ENCODE data around the gene HOXA11. TPM values are rescaled to one million over a fixed set of nuclear protein-coding genes. Genes with fewer than 3 reads are reported as not detected.

The HOXA11 gene
- total RNA-seq, 2 experiments from 2014 or later, result not detected

- TF ChIP-seq EZH2phosphoT487 (IDR thresholded peaks at IDR 0.05; ENCODE audit: borderline replicate concordance, low read depth, low read length), result no peak
- TF ChIP-seq, protein P1, sequence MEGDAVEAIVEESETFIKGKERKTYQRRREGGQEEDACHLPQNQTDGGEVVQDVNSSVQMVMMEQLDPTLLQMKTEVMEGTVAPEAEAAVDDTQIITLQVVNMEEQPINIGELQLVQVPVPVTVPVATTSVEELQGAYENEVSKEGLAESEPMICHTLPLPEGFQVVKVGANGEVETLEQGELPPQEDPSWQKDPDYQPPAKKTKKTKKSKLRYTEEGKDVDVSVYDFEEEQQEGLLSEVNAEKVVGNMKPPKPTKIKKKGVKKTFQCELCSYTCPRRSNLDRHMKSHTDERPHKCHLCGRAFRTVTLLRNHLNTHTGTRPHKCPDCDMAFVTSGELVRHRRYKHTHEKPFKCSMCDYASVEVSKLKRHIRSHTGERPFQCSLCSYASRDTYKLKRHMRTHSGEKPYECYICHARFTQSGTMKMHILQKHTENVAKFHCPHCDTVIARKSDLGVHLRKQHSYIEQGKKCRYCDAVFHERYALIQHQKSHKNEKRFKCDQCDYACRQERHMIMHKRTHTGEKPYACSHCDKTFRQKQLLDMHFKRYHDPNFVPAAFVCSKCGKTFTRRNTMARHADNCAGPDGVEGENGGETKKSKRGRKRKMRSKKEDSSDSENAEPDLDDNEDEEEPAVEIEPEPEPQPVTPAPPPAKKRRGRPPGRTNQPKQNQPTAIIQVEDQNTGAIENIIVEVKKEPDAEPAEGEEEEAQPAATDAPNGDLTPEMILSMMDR (conservative IDR thresholded peaks at IDR 0.05; ENCODE audit: low read length), result no peak
- no TSS peak for BruUV-seq (replicated peaks)
- H4K20me1 ChIP-seq (ENCODE audit: insufficient read depth, low read length), result no peaks in the 10 kb centered on the region
- intact Hi-C loops (cut with micrococcal nuclease; ENCODE audit: unreplicated experiment), result loop anchor here (10.0 kb wide), 2 partner anchors 472 to 832 kb away; partner anchors contain the start of gene HIBADH
- no peaks in the 10 kb centered on the region for H3K36me3 ChIP-seq (ENCODE audit: insufficient read depth, low read length)
- H3K27ac ChIP-seq (ENCODE audit: low read depth, low read length, poor library complexity, severe bottlenecking), result no peak overlapping the region
- H3K4me1 ChIP-seq (ENCODE audit: insufficient read depth, low read length, poor library complexity, severe bottlenecking), result no peaks in the 10 kb centered on the region
- ChIA-PET CTCF (ENCODE audit: unreplicated experiment) (no interaction called here), POLR2A (interaction anchor here (0.5 kb wide), 1 partner anchor 32 kb away, joined by 3 read pairs; no protein-coding TSS in a partner anchor)
- no peaks in the 10 kb centered on the region for H3K79me2 ChIP-seq (ENCODE audit: insufficient read depth, low read depth, low read length)
- H3K4me3 ChIP-seq (ENCODE audit: low read depth, low read length, poor library complexity, severe bottlenecking), result no peak overlapping the region
- H3K9me3 ChIP-seq (ENCODE audit: low read length), result no peaks in the 10 kb centered on the region
- no peak for DNase-seq (ENCODE audit: low spot score)
- H3K9me2 ChIP-seq (ENCODE audit: insufficient read depth, low read length), result no peaks in the 10 kb centered on the region
- H3K4me2 ChIP-seq (ENCODE audit: low read length), result peak overlapping the region; percentile 43; the same call in 1 of the 2 replicates
- no peak overlapping the region for H2AFZ ChIP-seq (ENCODE audit: low read length)
Measured at GRCh38 chr7:27192546-27193334, 7.7 kb upstream of the HOXA11 start.

DNA sequence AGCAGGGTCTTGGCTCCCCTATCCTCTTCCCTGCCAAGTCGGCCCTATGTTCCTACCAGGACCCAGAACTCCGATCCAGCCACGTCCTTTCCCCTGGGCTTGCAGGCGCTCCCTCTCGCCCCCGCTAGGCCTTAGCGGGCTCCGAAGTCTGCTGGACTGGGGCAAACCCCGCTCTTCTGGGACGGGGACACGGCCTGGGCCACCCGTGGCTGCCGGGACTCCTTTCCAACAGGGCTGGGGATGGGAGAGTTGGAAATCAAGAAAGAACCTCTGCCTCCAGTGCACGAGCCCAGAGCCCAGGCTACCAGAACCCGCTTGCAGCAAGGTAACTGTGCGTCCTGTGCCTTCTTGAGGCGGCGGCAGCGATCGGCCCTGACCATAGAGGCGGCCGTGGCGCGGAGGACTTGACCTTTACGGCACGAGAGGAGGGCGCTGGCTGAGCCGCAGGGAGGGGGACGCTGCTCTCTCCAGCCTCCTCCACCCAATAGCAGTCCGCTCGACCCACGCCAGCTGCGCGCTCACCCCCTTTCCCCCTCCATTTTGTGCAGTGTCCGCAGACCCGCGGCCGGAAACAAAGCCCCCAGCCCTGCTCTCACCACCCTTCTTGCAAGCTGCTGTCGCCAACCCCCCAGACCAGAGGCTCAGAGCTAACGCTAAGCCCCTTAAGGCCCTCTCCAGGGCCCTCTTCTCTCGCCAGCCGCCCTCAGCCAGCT, 7.0 kb upstream of the HOXA11 start:
- Histone ChIP-seq H3K9me2 (ENCODE audit: insufficient read depth, low read length) (no peaks in the 10 kb centered on the region), H3K79me2 (ENCODE audit: insufficient read depth, low read depth, low read length) (no peaks in the 10 kb centered on the region), H3K36me3 (ENCODE audit: insufficient read depth, low read length) (no peaks in the 10 kb centered on the region), H3K27ac (ENCODE audit: low read depth, low read length, poor library complexity, severe bottlenecking) (no peak overlapping the region), H3K9me3 (ENCODE audit: low read length) (no peaks in the 10 kb centered on the region), H3K4me2 (ENCODE audit: low read length) (no peak overlapping the region), H2AFZ (ENCODE audit: low read length) (no peak overlapping the region), H3K4me1 (ENCODE audit: insufficient read depth, low read length, poor library complexity, severe bottlenecking) (no peaks in the 10 kb centered on the region), H3K4me3 (ENCODE audit: low read depth, low read length, poor library complexity, severe bottlenecking) (no peak overlapping the region), H4K20me1 (ENCODE audit: insufficient read depth, low read length) (no peaks in the 10 kb centered on the region)
- intact Hi-C loops (cut with micrococcal nuclease; ENCODE audit: unreplicated experiment), result loop anchor here (10.0 kb wide), 2 partner anchors 473 to 833 kb away; partner anchors contain the start of gene HIBADH
- BruUV-seq (replicated peaks), result no TSS peak
- TF ChIP-seq, protein P1 (conservative IDR thresholded peaks at IDR 0.05; ENCODE audit: low read length), result no peak
- no peak for DNase-seq (ENCODE audit: low spot score)
- ChIA-PET CTCF (ENCODE audit: unreplicated experiment) (no interaction called here), POLR2A (no interaction called here)

All from OCI-LY7 (cell line).